HuH-7.5 (cell line): Measurements from ENCODE around the gene ETS2.

Experiments used
- DNase-seq: peaks from one replicate; pipeline ENCODE4 v3.0.0; 2011; ENCODE audit warnings: low spot score

Gene ETS2

DNA sequence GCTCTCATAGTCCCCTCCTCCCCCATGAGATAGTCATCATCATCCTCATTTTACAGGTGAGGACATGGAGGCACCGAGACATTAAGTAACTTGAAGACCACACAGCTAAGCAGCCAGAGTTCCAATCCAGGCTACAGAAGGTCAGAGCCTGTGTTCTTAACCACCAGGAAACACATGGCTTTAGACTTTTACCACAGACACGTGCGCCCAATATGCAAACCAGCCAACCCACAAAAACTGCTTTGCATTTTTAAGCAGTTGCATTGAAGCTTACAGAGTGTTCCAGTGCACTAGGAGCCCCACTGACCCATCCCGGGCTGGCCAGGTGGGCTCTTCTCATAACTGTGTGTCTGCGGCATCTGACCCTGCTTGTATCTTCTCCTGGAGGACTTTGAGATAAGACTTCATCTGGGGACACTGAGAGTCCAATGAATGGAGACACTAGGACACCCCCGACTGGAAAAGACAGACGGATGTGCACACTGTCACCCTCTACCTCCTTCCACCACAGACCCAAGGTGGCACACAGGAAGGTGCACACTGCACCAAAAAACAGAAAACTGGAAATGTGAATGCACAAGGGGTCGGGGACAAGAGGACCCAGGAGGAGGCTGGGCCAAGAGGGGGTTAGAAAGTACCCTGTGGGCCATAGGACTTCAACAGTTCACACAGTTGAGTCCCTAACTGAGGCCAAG, 56.4 kb downstream of the ETS2 start:
- DNase-seq, result no peak

GRCh38 chr21:38863291-38863690, 57.6 kb downstream of the ETS2 start:
- DNase-seq, result no peak

DNA sequence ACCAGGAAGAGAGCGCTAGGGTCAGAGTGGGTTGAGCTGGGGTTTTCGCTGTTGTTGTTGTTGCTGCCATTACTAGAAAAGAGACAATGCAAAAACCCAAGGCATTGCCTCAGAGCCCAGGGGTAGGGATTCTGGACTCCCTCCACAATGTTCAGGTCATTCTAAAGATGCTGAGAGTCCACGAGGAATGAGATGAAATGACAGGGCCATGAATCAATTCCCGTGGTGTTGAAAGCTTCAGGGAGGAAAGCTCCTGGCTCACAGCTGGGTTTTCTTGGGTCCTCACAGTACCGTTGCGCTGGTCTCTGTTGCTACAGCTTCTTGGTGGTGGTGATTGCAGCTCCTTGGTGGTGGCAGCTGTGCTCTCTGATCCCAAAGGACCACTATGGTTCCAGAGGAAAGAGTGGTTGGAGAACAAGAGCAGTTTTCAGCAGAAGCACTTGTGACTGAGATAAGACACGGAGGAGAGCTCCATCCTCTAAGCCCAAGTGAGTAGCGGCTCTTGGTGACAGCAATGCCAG, 58.2 kb downstream of the ETS2 start:
- no peak for DNase-seq

- no peak for DNase-seq
Observed at GRCh38 chr21:38864964-38865363, 59.2 kb downstream of the ETS2 start.

- DNase-seq, result no peak
Observed at GRCh38 chr21:38869196-38869595, 63.5 kb downstream of the ETS2 start.

GRCh38 chr21:38869946-38870345, 64.2 kb downstream of the ETS2 start:
- no peak for DNase-seq
